ENCODE measurements around the gene ABHD16B. TPM values are rescaled to one million over a fixed set of nuclear protein-coding genes. Genes with fewer than 3 reads are reported as not detected.

ABHD16B gene
- polyA plus RNA-seq, 3 donors: not detected

DNA sequence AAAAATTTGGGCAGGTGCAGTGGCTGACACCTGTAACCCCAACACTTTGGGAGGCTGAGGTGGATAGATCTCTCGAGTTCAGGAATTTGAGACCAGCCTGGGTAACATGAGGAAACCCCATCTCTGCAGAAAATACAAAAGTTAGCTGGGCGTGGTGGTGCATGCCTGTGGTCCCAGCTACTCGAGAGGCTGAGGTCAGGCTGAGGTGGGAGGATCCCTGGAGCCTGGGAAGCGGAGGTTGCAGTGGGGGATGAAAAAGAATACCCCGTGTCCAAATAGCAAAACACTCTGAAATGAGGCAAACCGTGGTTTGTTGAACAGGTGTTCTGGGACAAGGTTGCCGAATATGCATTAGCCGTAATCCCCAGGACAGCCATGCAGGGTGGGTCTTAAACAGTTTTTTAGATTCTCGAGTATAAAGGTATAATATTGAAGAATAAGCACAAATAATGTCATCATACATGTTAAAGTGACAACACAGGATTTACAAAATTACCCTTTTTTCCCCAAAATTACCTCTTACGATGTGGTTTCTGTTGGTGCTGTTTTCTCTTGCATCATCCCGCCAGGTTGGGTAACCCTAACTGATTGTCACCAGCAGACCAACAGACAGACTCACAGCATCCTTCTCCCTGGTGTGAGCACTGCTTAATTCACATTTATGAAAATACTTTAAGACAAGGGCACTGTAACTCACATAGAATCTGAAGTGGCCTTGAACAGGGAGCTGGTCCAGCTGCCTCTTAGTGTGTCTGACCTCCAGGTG lies 42.7 kb downstream of the ABHD16B start:
- no peak for DNase-seq (ENCODE audit: extremely low read depth in 1 of 11, low read depth in 9 of 11, low spot score in 4 of 11)

DNA sequence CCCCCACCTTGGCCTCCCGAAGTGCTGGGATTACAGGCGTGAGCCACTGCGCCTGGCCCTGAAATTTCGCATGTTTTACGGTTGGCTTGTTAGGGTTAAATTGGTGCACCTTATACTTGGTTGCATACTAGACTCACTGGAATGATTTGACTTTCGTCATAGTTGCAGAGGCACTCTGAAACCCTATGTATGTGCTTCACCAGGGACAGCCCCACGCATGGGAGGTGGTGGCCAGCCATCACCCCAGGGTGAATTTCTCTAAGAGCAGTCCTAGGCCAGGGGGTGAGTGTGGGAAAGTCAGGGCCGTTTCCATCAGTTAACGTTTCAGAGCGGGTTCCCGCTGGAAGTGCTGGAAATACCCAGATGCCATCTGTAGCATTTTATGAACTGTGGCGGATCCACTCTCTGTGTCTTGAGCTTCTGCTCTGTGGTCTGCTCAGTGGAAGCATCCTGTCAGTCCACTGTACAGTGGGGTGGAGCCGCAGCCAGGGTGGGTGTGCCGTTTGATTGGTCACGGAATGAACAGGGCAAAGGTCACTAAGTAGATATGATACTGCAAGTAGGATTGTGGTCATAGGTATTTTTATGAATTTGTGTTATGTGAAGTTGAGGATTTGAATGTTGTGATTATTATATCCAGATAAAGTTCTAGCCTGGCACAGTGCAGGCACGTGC lies 46.8 kb downstream of the ABHD16B start:
- DNase-seq (ENCODE audit: extremely low read depth in 1 of 11, low read depth in 9 of 11, low spot score in 4 of 11): no peak

DNA sequence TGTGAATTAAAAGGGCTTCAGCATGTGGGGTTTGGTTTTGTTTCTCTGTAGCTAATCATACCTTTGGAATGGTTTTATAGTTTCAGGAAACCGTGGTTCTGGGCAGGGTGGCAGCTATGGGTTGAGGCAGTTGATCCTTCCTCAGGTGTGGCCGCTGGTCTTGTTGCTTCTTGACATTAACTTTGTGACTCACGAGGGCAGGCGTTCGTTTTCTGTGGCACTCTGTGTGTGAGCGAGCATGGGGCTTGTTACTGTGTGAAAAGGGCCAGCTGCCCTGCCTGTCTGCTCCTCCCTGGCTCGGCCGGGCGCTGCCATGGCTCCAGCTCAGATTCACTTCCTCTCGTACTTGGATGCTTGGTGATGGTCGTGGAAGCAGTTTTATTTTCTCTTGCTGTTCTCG lies 49.9 kb downstream of the ABHD16B start:
- DNase-seq (ENCODE audit: extremely low read depth in 1 of 11, low read depth in 9 of 11, low spot score in 4 of 11): no peak

Other genes with a start within 250 kb of the ABHD16B start
- 10 to 100 TPM in 2 of 3 donors, 1 to 10 TPM in 1; 9.5 to 13.2 (median 12.2) TPM for gene GMEB2, start 234.4 kb upstream of the ABHD16B start, polyA plus RNA-seq (ENCODE audit: insufficient read length in 3 of 3)
- 10 to 100 TPM; 20.7 to 36.7 (median 32.5) TPM for gene STMN3, start 208.1 kb upstream of the ABHD16B start, polyA plus RNA-seq (ENCODE audit: insufficient read length in 3 of 3)
- gene RTEL1, start 203.2 kb upstream of the ABHD16B start, polyA plus RNA-seq (ENCODE audit: insufficient read length in 3 of 3): 10 to 100 TPM; 13.8 to 22.2 (median 18.2) TPM
- 1 to 10 TPM in 2 of 3 donors, under 1 TPM in 1; 0.79 to 2.2 (median 2.0) TPM for gene TNFRSF6B, start 164.8 kb upstream of the ABHD16B start, polyA plus RNA-seq (ENCODE audit: insufficient read length in 3 of 3)
- gene ARFRP1, start 153.5 kb upstream of the ABHD16B start, polyA plus RNA-seq (ENCODE audit: insufficient read length in 3 of 3): 10 to 100 TPM; 28.3 to 37.0 (median 36.2) TPM
- gene ZGPAT, start 153.5 kb upstream of the ABHD16B start, polyA plus RNA-seq (ENCODE audit: insufficient read length in 3 of 3): 10 to 100 TPM; 11.7 to 25.3 (median 20.8) TPM
- gene LIME1, start 124.8 kb upstream of the ABHD16B start, polyA plus RNA-seq (ENCODE audit: insufficient read length in 3 of 3): 10 to 100 TPM in 2 of 3 donors, 1 to 10 TPM in 1; 3.1 to 14.2 (median 10.7) TPM
- gene SLC2A4RG, start 121.7 kb upstream of the ABHD16B start, polyA plus RNA-seq (ENCODE audit: insufficient read length in 3 of 3): 100 to 1,000 TPM in 2 of 3 donors, 10 to 100 TPM in 1; 65.7 to 124 (median 123) TPM
- gene ZBTB46, start 30.2 kb upstream of the ABHD16B start, polyA plus RNA-seq (ENCODE audit: insufficient read length in 3 of 3): 10 to 100 TPM; 15.5 to 20.0 (median 19.2) TPM
- gene TPD52L2, start 3.8 kb downstream of the ABHD16B start, polyA plus RNA-seq (ENCODE audit: insufficient read length in 3 of 3): 100 to 1,000 TPM in 1 of 3 donors, 10 to 100 TPM in 2; 79.9 to 102 (median 90.5) TPM
- 10 to 100 TPM; 26.2 to 33.0 (median 31.4) TPM for gene DNAJC5, start 33.6 kb downstream of the ABHD16B start, polyA plus RNA-seq (ENCODE audit: insufficient read length in 3 of 3)
- gene UCKL1, start 94.9 kb downstream of the ABHD16B start, polyA plus RNA-seq (ENCODE audit: insufficient read length in 3 of 3): 10 to 100 TPM; 40.0 to 77.6 (median 58.7) TPM
- 10 to 100 TPM; 23.7 to 33.5 (median 29.5) TPM for gene ZNF512B, start 108.4 kb downstream of the ABHD16B start, polyA plus RNA-seq (ENCODE audit: insufficient read length in 3 of 3)
- 1 to 10 TPM; 5.8 to 9.9 (median 9.3) TPM for gene SAMD10, start 118.1 kb downstream of the ABHD16B start, polyA plus RNA-seq (ENCODE audit: insufficient read length in 3 of 3)
- 10 to 100 TPM; 81.8 to 95.2 (median 87.4) TPM for gene PRPF6, start 119.6 kb downstream of the ABHD16B start, polyA plus RNA-seq (ENCODE audit: insufficient read length in 3 of 3)
- 1 to 10 TPM in 2 of 3 donors, under 1 TPM in 1; 0.56 to 1.1 (median 1.0) TPM for gene C20orf204, start 174.7 kb downstream of the ABHD16B start, polyA plus RNA-seq (ENCODE audit: insufficient read length in 3 of 3)
- gene SOX18, start 188.1 kb downstream of the ABHD16B start, polyA plus RNA-seq (ENCODE audit: insufficient read length in 3 of 3): 10 to 100 TPM in 2 of 3 donors, 1 to 10 TPM in 1; 5.5 to 12.1 (median 12.1) TPM
- 10 to 100 TPM; 72.5 to 93.9 (median 89.4) TPM for gene TCEA2, start 201.7 kb downstream of the ABHD16B start, polyA plus RNA-seq (ENCODE audit: insufficient read length in 3 of 3)
- gene RGS19, start 218.0 kb downstream of the ABHD16B start, polyA plus RNA-seq (ENCODE audit: insufficient read length in 3 of 3): 1 to 10 TPM; 4.5 to 7.1 (median 5.7) TPM
- 1 to 10 TPM in 2 of 3 donors, under 1 TPM in 1; 0.65 to 1.3 (median 1.2) TPM for gene OPRL1, start 218.6 kb downstream of the ABHD16B start, polyA plus RNA-seq (ENCODE audit: insufficient read length in 3 of 3)
- gene LKAAEAR1, start 222.9 kb downstream of the ABHD16B start, polyA plus RNA-seq (ENCODE audit: insufficient read length in 3 of 3): under 1 TPM in 1 of 3 donors, not detected in 2; 0.40 TPM
- gene NPBWR2, start 246.1 kb downstream of the ABHD16B start, polyA plus RNA-seq (ENCODE audit: insufficient read length in 3 of 3): not detected

All from renal cortex interstitium (tissue), 11 donors.